ENCODE results near the gene P2RX6.

The P2RX6 gene

GRCh38 chr22:20991252-20992055 lies 23.5 kb upstream of the P2RX6 start:
- DNase-seq (ENCODE audit: low spot score) = no peak
- TF ChIP-seq CTCF (IDR thresholded peaks at IDR 0.05; ENCODE audit: borderline replicate concordance, control extremely low read depth, extremely low read depth, insufficient read depth, missing control alignments) = no peak
- in situ Hi-C loops (cut with MboI; ENCODE audit: low sequenced_read_pairs, unreplicated experiment) = no loop called here

GRCh38 chr22:20992056-20992442 lies 22.9 kb upstream of the P2RX6 start:
- in situ Hi-C loops (cut with MboI; ENCODE audit: low sequenced_read_pairs, unreplicated experiment) = no loop called here
- no peak for TF ChIP-seq CTCF (IDR thresholded peaks at IDR 0.05; ENCODE audit: borderline replicate concordance, control extremely low read depth, extremely low read depth, insufficient read depth, missing control alignments)
- no peak for DNase-seq (ENCODE audit: low spot score)

GRCh38 chr22:20992456-20993303 lies 22.3 kb upstream of the P2RX6 start:
- DNase-seq (ENCODE audit: low spot score) = no peak
- in situ Hi-C loops (cut with MboI; ENCODE audit: low sequenced_read_pairs, unreplicated experiment) = no loop called here
- no peak for TF ChIP-seq CTCF (IDR thresholded peaks at IDR 0.05; ENCODE audit: borderline replicate concordance, control extremely low read depth, extremely low read depth, insufficient read depth, missing control alignments)

- no peak for DNase-seq (ENCODE audit: low spot score)
- in situ Hi-C loops (cut with MboI; ENCODE audit: low sequenced_read_pairs, unreplicated experiment) = no loop called here
- no peak for TF ChIP-seq CTCF (IDR thresholded peaks at IDR 0.05; ENCODE audit: borderline replicate concordance, control extremely low read depth, extremely low read depth, insufficient read depth, missing control alignments)
Observed at GRCh38 chr22:20993304-20994127, 21.4 kb upstream of the P2RX6 start.

- no peak for TF ChIP-seq CTCF (IDR thresholded peaks at IDR 0.05; ENCODE audit: borderline replicate concordance, control extremely low read depth, extremely low read depth, insufficient read depth, missing control alignments)
- no peak for DNase-seq (ENCODE audit: low spot score)
- in situ Hi-C loops (cut with MboI; ENCODE audit: low sequenced_read_pairs, unreplicated experiment) = no loop called here
Observed at GRCh38 chr22:20994128-20994901, 20.6 kb upstream of the P2RX6 start.
